ENCODE measurements around the gene TOX2.

The TOX2 gene

GRCh38 chr20:44117296-44118184, 202.9 kb downstream of the TOX2 start:
- in situ Hi-C loops (cut with HindIII; ENCODE audit: low sequenced_read_pairs): loop anchor here (5.0 kb wide), 1 partner anchor 80 kb away; no protein-coding TSS in a partner anchor

DNA sequence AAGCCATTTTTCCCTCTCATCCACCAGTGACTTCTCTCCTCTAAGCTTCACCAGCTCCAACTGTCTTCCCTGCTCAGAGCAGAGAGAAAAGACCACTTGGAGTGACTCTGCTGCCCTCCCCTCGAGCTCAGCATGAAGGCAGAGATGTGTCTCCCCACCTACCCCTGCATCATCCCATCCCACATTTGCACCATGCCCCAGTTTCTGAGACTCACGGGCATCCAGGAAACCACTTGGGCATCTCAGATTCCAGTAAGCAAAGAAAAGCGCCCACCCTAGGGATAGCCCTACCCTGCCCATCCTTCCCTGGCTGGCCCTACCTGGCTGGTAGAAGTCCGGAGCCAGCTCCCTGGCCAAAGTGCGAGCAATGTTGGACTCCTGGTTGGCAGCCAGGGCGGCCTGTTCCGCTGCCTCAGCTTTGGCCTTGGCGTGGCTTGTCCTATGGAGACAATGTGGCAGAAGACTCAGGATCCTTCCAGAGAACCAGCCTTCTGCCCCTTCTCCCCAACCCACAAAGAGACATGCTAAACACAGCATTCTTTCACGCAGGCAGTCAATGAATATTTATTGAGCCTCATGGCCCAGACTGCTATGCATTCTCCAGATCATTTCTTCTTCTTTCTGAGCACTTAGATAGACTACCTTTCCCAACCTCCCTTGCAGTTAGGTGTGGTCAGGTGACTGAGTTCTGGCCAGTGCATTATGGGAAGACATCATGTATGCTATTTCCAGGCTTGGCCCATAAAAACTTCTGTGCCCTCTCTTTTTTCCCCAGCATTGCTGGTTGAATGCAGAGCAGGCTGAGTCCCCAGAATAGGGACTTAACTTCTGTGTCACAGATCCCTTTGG, 203.8 kb downstream of the TOX2 start:
- in situ Hi-C loops (cut with HindIII; ENCODE audit: low sequenced_read_pairs): loop anchor here (5.0 kb wide), 1 partner anchor 79 kb away; no protein-coding TSS in a partner anchor

Data from DLD1 (cell line).